ENCODE data around the gene RETREG2. TPM values are rescaled to one million over a fixed set of nuclear protein-coding genes. Genes with fewer than 3 reads are reported as not detected.

The RETREG2 gene
- total RNA-seq, 4 donors from 2014 or later, result 30.7 to 67.0 (median 62.9) TPM

GRCh38 chr2:219219784-219220532 lies 41.9 kb downstream of the RETREG2 start:
- TF ChIP-seq, protein P1, sequence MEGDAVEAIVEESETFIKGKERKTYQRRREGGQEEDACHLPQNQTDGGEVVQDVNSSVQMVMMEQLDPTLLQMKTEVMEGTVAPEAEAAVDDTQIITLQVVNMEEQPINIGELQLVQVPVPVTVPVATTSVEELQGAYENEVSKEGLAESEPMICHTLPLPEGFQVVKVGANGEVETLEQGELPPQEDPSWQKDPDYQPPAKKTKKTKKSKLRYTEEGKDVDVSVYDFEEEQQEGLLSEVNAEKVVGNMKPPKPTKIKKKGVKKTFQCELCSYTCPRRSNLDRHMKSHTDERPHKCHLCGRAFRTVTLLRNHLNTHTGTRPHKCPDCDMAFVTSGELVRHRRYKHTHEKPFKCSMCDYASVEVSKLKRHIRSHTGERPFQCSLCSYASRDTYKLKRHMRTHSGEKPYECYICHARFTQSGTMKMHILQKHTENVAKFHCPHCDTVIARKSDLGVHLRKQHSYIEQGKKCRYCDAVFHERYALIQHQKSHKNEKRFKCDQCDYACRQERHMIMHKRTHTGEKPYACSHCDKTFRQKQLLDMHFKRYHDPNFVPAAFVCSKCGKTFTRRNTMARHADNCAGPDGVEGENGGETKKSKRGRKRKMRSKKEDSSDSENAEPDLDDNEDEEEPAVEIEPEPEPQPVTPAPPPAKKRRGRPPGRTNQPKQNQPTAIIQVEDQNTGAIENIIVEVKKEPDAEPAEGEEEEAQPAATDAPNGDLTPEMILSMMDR (IDR thresholded peaks at IDR 0.05; ENCODE audit: low read depth), result no peak

DNA sequence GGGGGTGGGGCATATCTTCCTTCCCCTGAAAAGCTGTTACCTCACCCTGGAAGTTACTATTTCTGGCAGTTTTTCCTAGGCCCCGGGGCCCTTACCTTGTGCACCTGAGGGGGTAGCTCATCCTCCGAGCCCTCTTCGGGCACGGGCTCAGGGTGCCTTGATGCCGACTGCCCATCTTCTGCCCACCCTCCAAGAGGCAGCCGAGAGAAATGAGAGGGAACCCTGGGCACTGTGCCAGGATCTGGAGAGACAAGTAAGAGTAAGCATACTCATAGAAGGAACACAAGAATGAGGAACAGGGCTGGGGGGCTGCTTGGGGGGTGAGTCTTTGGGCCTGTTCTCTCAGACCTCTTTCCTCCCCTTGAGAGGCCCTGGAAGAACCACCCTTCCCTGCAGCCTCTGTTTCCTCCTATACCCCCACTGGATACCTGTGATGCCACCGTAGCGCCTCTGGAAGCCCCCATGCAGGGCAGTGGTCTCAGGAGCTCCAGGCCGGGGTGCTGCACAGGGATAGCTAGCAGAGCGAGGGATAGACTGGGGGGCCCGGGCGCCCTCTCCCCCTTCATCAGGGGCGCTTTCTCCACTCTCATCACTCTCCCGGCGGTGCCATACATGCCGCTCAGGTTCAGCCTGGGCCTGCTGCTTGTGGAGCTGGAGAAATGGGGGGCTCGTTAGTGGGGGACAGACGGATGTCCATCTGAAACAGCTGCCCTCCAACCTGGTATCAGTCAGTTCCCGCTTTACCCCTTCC lies 42.8 kb downstream of the RETREG2 start:
- TF ChIP-seq, protein P1 (IDR thresholded peaks at IDR 0.05; ENCODE audit: low read depth), result no peak

DNA sequence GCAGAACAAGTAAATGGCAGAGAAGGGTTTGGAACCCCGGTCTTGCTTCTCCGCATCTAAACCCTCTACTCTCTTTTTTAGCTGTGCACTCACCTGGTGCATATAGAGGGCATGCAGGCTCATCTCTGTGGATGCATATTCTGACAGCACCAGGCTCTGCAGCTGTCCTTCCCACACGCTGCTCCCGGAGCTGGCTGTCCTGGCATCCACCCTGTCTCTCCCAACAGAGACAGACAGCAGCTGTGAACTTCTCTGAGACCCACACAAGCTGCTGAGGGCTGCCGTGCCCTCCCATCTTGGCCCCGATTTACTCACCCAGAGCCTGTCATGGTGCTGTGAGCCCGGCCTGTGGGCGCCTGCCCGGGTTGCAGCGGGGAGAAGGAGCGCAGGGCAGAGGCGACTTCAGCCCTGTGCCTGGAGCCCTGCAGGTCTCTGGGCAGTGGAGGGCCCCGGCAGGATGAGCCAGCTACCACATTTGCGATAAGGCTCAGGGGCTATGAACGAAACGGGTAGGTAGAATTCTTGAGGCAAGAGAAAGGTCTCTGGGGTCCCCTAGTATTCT lies 44.0 kb downstream of the RETREG2 start:
- TF ChIP-seq, protein P1 (IDR thresholded peaks at IDR 0.05; ENCODE audit: low read depth), result no peak

- TF ChIP-seq, protein P1 (IDR thresholded peaks at IDR 0.05; ENCODE audit: low read depth), result no peak
Observed at GRCh38 chr2:219223831-219224610, 45.9 kb downstream of the RETREG2 start.

GRCh38 chr2:219225350-219225749 lies 47.3 kb downstream of the RETREG2 start:
- TF ChIP-seq, protein P1 (IDR thresholded peaks at IDR 0.05; ENCODE audit: low read depth), result no peak

DNA sequence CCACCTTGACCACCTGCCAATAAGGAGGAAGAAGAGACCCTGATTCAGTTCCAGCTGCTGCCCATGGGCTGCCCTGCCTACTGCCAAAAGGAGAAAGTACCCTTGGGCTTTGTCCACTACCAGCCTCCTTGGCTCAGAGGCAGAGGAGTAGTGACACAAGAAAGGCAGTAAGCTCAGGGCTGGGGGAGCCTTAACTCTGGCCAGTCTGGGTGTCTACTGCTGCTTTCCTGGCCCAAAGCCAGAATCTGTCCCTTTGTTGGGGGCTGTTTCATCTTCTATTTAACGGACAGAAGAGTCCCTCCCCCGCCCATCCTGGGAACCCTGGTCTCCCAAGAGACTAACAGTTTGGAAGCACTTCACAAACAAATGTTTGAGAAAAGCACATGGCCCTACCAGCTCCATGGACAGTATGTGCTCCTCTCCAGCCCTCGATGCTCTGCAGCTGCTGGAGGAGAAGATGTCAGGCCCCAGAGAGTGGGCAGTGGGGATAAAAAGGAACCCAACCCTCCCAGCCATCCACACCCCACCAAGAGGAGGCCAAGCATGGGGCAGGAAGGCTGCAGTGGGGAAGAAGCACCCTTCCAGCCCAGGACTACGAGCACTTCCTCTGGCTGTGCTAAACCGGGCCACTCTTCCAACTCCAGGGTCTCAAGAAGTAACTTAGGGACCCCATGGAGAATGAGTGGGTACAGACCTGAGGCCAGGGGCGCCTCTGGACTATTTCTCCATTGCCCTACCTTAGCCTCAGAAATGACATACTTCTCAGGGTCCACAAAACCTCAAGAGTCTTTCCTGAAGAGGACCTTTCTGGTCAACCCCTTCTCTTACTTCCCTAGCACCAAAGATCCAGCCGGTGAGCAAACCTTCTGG lies 50.2 kb downstream of the RETREG2 start:
- TF ChIP-seq, protein P1 (IDR thresholded peaks at IDR 0.05; ENCODE audit: low read depth), result no peak
